RWPE2 (cell line): Measurements from ENCODE around the gene TTF1.
A peak's percentile ranks its signal among the peaks of the same experiment; 100 is the strongest.

Experiments used
- ATAC-seq: fragments of 200-7000 bp; cut with Tn5 transposase; 3 replicates; pipeline ENCODE4 v1.9.1; 2021; ENCODE audit warnings: low read depth
- DNase-seq: peaks from one replicate; pipeline ENCODE4 v3.0.0-alpha.2; 2020; ENCODE audit warnings: low spot score
- H3K27ac ChIP-seq: fragments of 450-650 bp; 2 replicates; pipeline ENCODE4 v1.5.1; 2017; ENCODE audit warnings: mild to moderate bottlenecking; ENCODE audit not compliant: poor library complexity, severe bottlenecking
- H3K27me3 ChIP-seq: fragments of 250-450 bp; sonication (Bioruptor Pico); 2 replicates; pipeline ENCODE4 v1.5.1; 2021; ENCODE audit warnings: mild to moderate bottlenecking, moderate library complexity; ENCODE audit not compliant: insufficient read depth, poor library complexity, severe bottlenecking
- H3K36me3 ChIP-seq: fragments of 250-450 bp; sonication (Bioruptor Pico); 2 replicates; pipeline ENCODE4 v1.5.1; 2020; ENCODE audit warnings: low read depth, mild to moderate bottlenecking, moderate library complexity
- H3K4me1 ChIP-seq: fragments of 250-450 bp; sonication (Bioruptor Pico); 2 replicates; pipeline ENCODE4 v1.5.1; 2021; ENCODE audit warnings: mild to moderate bottlenecking, moderate library complexity; ENCODE audit not compliant: insufficient read depth, poor library complexity, severe bottlenecking
- H3K4me3 ChIP-seq: fragments of 250-450 bp; sonication (Bioruptor Pico); 2 replicates; pipeline ENCODE4 v1.5.1; 2021; ENCODE audit warnings: mild to moderate bottlenecking, moderate library complexity; ENCODE audit not compliant: severe bottlenecking
- H3K9me3 ChIP-seq: fragments of 250-450 bp; sonication (Bioruptor Pico); 2 replicates; pipeline ENCODE4 v1.5.1; 2021; ENCODE audit warnings: mild to moderate bottlenecking, moderate library complexity; ENCODE audit not compliant: severe bottlenecking
- CTCF ChIP-seq: fragments of 450-650 bp; IDR thresholded peaks from one replicate; pipeline ENCODE4 v1.5.1; 2017; ENCODE audit warnings: mild to moderate bottlenecking, moderate library complexity; ENCODE audit not compliant: poor library complexity, severe bottlenecking

The TTF1 gene

GRCh38 chr9:132364068-132364467 is 42.6 kb downstream of the TTF1 start:
- no peak for TF ChIP-seq CTCF
- Histone ChIP-seq H3K36me3 (no peaks in the 10 kb centered on the region), H3K27me3 (no peaks in the 10 kb centered on the region), H3K27ac (no peak overlapping the region), H3K9me3 (no peaks in the 10 kb centered on the region), H3K4me1 (no peaks in the 10 kb centered on the region), H3K4me3 (no peak overlapping the region)
- no peak for DNase-seq
- ATAC-seq: no peak

GRCh38 chr9:132357764-132358163 is 48.9 kb downstream of the TTF1 start:
- no peak for ATAC-seq
- H3K4me1 ChIP-seq: peaks cover 13% of the 10 kb centered on the region
- no peaks in the 10 kb centered on the region for H3K9me3 ChIP-seq
- H3K36me3 ChIP-seq: peaks cover 13% of the 10 kb centered on the region
- H3K27ac ChIP-seq: no peak overlapping the region
- no peak for TF ChIP-seq CTCF
- no peak overlapping the region for H3K4me3 ChIP-seq
- no peaks in the 10 kb centered on the region for H3K27me3 ChIP-seq
- no peak for DNase-seq

- Histone ChIP-seq H3K4me3 (no peak overlapping the region), H3K36me3 (peaks cover 26% of the 10 kb centered on the region), H3K27ac (no peak overlapping the region), H3K27me3 (no peaks in the 10 kb centered on the region), H3K4me1 (peaks cover 26% of the 10 kb centered on the region), H3K9me3 (no peaks in the 10 kb centered on the region)
- DNase-seq: no peak
- no peak for TF ChIP-seq CTCF
- ATAC-seq: no peak
These were observed 50.2 kb downstream of the TTF1 start for GRCh38 chr9:132356324-132356924.

GRCh38 chr9:132354637-132355355 is 51.8 kb downstream of the TTF1 start, which contains the start of gene SETX:
Gene SETX, minus strand, starts transcription at chr9:132354986. Its CDS starts 5,558 bp downstream, at chr9:132349428.
- peak within 1 kb of the TSS; percentile 95 for H3K4me3 ChIP-seq
- H3K36me3 ChIP-seq: peaks cover 42% of the 10 kb centered on the region
- H3K27ac ChIP-seq: peak within 1 kb of the TSS; percentile 47
- DNase-seq: peak; percentile 95
- H3K4me1 ChIP-seq: peaks cover 36% of the 10 kb centered on the region
- no peaks in the 10 kb centered on the region for H3K9me3 ChIP-seq
- TF ChIP-seq CTCF: no peak
- no peaks in the 10 kb centered on the region for H3K27me3 ChIP-seq
- ATAC-seq: peak; percentile 92
